GM18507 (cell line): Measurements from ENCODE around the gene SCPEP1.
A peak's percentile ranks its signal among the peaks of the same experiment; 100 is the strongest.
"Not testable (repeated sequence)": the region's sequence is repeated elsewhere in the genome, so short reads cannot be mapped to it uniquely, and the experiment has no call there.

Experiments
- DNase-seq: peaks from one replicate; pipeline ENCODE4 v3.0.0; 2011; ENCODE audit warnings: low read depth; ENCODE audit not compliant: insufficient read length; ENCODE audit errors: extremely low spot score
- FAIRE-seq: peaks from 2 replicates; lab custom pipeline; 2011; peaks lifted over from hg19 to GRCh38; lab: Jason Lieb, UNC

The SCPEP1 gene

GRCh38 chr17:56960596-56961538, 17.1 kb upstream of the SCPEP1 start, which contains the start of gene COIL:
Gene COIL, minus strand, starts transcription at chr17:56961050. Its CDS starts 31 bp downstream, at chr17:56961019.
- DNase-seq (peak; percentile 84), FAIRE-seq (peak; percentile 88)

DNA sequence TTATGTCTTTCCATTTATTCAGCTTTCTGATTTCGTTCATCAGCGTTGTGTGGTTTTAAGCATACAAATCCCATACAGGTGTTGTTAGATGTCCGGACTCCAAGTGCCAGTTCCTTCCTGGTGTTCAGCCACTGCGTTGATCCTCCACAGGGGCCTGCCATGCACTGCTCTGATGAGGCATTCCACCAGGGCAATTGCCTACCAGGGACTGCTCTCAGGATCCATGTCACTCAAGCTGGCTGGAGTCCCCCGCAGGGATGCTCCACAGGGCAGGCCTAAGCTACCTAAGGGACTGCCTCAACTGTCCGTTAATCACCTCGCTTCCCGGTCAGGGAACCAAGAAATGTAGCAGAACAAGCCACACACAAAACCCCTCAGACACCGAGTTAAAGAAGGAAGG, 12.7 kb upstream of the SCPEP1 start:
- not testable (repeated sequence) for DNase-seq, FAIRE-seq

GRCh38 chr17:56965681-56966080, 12.2 kb upstream of the SCPEP1 start:
- not testable (repeated sequence) for FAIRE-seq, DNase-seq

- no peak for FAIRE-seq
- no peak for DNase-seq
Observed at GRCh38 chr17:56966338-56966737, 11.6 kb upstream of the SCPEP1 start.

- FAIRE-seq, result no peak
Observed at GRCh38 chr17:56970974-56971373, 7.0 kb upstream of the SCPEP1 start.

DNA sequence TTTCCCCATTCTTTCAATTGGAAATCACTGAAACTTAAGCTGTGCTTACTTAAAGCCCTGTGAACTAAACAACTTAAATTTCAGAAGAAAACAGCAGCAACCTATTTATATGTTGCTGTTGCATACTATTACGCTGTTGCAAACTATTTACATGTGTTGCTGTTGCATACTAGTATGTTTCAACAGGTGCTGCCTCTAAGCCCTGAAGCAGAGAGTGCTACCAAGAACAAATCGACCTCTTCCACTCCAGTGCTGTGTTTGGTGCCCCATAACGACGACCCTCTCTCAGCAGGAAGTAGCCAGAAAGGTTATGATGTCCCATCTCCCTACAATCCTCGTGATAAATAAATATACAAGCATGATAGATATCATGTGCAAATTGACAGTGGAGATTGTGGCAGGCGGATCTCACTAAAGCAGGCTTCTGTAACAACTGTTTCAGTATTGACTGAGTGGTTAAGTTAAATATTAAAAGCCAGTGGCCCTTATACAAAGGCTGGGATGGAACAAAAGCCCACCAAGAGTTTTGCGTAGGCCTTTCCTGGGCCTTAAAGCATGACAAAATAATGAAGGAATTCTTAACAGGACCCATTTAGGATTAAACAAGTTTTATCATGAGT, 5.7 kb upstream of the SCPEP1 start:
- DNase-seq (no peak), FAIRE-seq (no peak)

More at GRCh38 chr17:56970974-56971373, 7.0 kb upstream of the SCPEP1 start:
- DNase-seq, result no peak

GRCh38 chr17:56973520-56973919, 4.4 kb upstream of the SCPEP1 start:
- DNase-seq (no peak), FAIRE-seq (no peak)

- FAIRE-seq, result no peak
- DNase-seq, result no peak
Observed at GRCh38 chr17:56974055-56974454, 3.9 kb upstream of the SCPEP1 start.

DNA sequence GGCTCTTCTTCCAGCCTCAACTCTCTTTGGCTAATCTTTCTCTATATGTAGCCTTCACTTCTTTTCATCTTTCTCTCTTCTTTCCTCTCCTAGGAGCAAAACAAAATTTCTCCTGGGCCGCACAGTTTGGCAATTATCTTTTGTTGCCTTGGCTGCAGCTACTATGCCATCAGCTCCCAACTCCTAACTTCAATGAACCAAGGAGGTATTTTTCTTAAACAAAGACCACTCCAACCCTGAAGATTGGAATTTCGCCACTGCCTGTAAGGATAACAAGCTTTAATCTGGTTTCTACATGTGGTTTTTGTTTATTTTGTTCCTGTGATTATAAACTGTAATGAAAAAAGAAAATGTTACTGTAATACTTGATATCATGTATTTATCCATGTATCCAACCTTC, 2.3 kb upstream of the SCPEP1 start:
- no peak for FAIRE-seq
- DNase-seq, result no peak

- DNase-seq (no peak), FAIRE-seq (no peak)
Observed at GRCh38 chr17:56976941-56977608, 856 bp upstream of the SCPEP1 start.

GRCh38 chr17:56978441-56979090, 635 bp downstream of the SCPEP1 start:
- DNase-seq (no peak), FAIRE-seq (peak; percentile 56)

- DNase-seq, result no peak
- FAIRE-seq, result no peak
Observed at GRCh38 chr17:56979091-56979480, 1.2 kb downstream of the SCPEP1 start.

- FAIRE-seq, DNase-seq: not testable (repeated sequence)
Observed at GRCh38 chr17:56980526-56980925, 2.6 kb downstream of the SCPEP1 start.

GRCh38 chr17:56982312-56982711, 4.4 kb downstream of the SCPEP1 start:
- no peak for DNase-seq
- no peak for FAIRE-seq

DNA sequence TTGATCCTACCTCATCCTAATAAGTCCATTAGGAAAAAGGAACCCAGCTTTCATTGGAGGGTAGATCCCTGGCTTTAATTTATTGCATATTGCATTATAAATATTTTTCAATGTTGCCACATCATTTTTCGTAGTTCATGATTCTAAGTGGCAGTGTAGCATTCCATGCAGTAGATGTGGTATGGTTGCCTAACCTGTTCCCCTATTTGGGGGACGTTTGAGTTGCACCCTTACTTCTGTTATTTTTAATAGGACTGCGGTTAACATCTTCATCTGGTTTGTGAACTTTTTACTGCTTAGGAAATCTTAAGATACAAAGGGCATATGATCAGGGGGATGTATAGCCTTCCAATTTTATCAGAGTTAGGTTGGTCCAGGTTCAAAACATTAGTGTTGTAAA, 5.4 kb downstream of the SCPEP1 start:
- FAIRE-seq (no peak), DNase-seq (no peak)

DNA sequence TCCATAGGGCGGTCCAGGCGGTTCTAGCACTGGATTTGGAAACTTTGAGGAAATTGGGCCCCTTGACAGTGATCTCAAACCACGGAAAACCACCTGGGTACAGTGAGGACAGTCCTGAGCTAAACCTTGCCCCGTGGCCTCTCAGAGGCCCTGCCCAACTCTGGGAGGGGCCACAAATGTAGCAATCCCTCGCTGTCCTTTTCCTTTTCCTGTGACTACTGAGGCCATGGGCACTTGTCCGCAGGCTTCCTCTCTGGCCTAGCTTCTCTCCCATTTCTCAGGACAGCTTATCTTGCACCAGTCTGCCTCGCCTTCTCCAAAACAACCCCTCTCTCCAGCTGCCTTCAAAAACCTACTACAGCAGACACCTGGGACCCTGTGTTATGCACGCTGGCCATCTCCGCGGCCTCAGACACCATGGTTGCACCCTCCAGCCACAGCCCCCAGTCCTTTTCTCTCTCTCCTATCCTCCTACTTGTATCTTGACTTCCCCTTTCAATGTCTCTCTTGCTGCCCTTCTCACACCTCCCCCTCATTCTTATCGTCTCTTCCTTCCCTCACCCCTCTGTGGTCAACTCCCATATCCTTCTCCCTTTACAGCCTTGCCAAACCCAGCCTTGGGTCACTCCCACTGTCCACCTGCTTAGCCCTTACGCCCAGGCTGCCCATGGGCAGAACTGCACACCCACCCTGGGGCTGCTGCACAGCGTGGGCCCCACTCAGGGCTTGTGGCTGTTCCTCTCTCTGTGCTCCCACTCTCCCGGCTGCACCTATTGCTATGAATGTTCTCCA, 7.6 kb downstream of the SCPEP1 start:
- no peak for FAIRE-seq
- no peak for DNase-seq

- no peak for DNase-seq
Observed at GRCh38 chr17:56987283-56987834, 9.4 kb downstream of the SCPEP1 start.

GRCh38 chr17:56988901-56989572, 11.1 kb downstream of the SCPEP1 start:
- FAIRE-seq (no peak), DNase-seq (no peak)

More at GRCh38 chr17:56987283-56987834, 9.4 kb downstream of the SCPEP1 start:
- no peak for FAIRE-seq
